Dedifferentiated amniotic fluid mesenchymal stem cell (primary cell): ENCODE results near the gene ERI2.
A peak's percentile ranks its signal among the peaks of the same experiment; 100 is the strongest.
"Not testable (repeated sequence)": the region's sequence is repeated elsewhere in the genome, so short reads cannot be mapped to it uniquely, and the experiment has no call there.

ENCODE experiments used
- DNase-seq: peaks from one replicate; pipeline ENCODE4 v3.0.0-alpha.2; 2016; ENCODE audit errors: extremely low spot score

The ERI2 gene

GRCh38 chr16:20763461-20764232, 42.6 kb downstream of the ERI2 start, which contains the start of gene ACSM3:
ACSM3 (plus strand) TSS chr16:20764014; CDS start chr16:20770035, 6,021 bp downstream.
- DNase-seq: peak; percentile 81

GRCh38 chr16:20762404-20763123, 43.7 kb downstream of the ERI2 start:
- no peak for DNase-seq

GRCh38 chr16:20761175-20761574, 45.1 kb downstream of the ERI2 start:
- no peak for DNase-seq

- DNase-seq: no peak
These were observed 45.9 kb downstream of the ERI2 start for GRCh38 chr16:20760346-20760745.

- not testable (repeated sequence) for DNase-seq
These were observed 50.5 kb downstream of the ERI2 start for GRCh38 chr16:20755799-20756198.

- DNase-seq: no peak
These were observed 51.0 kb downstream of the ERI2 start for GRCh38 chr16:20755238-20755637.

GRCh38 chr16:20753727-20754126, 52.5 kb downstream of the ERI2 start:
- no peak for DNase-seq

GRCh38 chr16:20750558-20750957, 55.7 kb downstream of the ERI2 start:
- DNase-seq: no peak

- no peak for DNase-seq
These were observed 56.8 kb downstream of the ERI2 start for GRCh38 chr16:20749474-20749873.

GRCh38 chr16:20747030-20747816, 59.0 kb downstream of the ERI2 start:
- no peak for DNase-seq

- DNase-seq: no peak
These were observed 59.8 kb downstream of the ERI2 start for GRCh38 chr16:20746461-20746860.
